HepG2 (cell line): Measurements from ENCODE around the gene ARPIN. TPM values are rescaled to one million over a fixed set of nuclear protein-coding genes. Genes with fewer than 3 reads are reported as not detected.

Experiments
- EED ChIP-seq: sonication (generic); formaldehyde crosslinking; IDR thresholded peaks from 2 replicates; pipeline ENCODE4 v1.5.0; 2020; ENCODE audit warnings: mild to moderate bottlenecking, missing genetic modification reagents
- FOSL2 ChIP-seq: sonication (generic); formaldehyde crosslinking; IDR thresholded peaks from 2 replicates; pipeline ENCODE4 v1.4.0; 2020; ENCODE audit warnings: missing genetic modification reagents
- GABPB1 ChIP-seq: IDR thresholded peaks from 2 replicates; pipeline ENCODE4 v1.6.1; 2016; ENCODE audit warnings: mild to moderate bottlenecking, missing genetic modification reagents, moderate library complexity, missing compliant biosample characterization
- KDM5B ChIP-seq: sonication (generic); formaldehyde crosslinking; IDR thresholded peaks from 2 replicates; pipeline ENCODE4 v1.4.0; 2020; ENCODE audit warnings: missing genetic modification reagents, mild to moderate bottlenecking, borderline replicate concordance
- KDM6A ChIP-seq: IDR thresholded peaks from 2 replicates; pipeline ENCODE4 v1.6.1; 2016; ENCODE audit warnings: low read depth
- PHF20 ChIP-seq: sonication (generic); formaldehyde crosslinking; IDR thresholded peaks from 2 replicates; pipeline ENCODE4 v1.5.0; 2020; ENCODE audit warnings: mild to moderate bottlenecking, missing genetic modification reagents
- RAD21 ChIP-seq: fragments of 450-650 bp; formaldehyde crosslinking; IDR thresholded peaks from 2 replicates; pipeline ENCODE4 v1.5.0; 2020; ENCODE audit warnings: mild to moderate bottlenecking
- SAP130 ChIP-seq: IDR thresholded peaks from 2 replicates; pipeline ENCODE4 v1.6.1; 2016; ENCODE audit warnings: low read depth
- ZBTB7B ChIP-seq: sonication (generic); formaldehyde crosslinking; IDR thresholded peaks from 2 replicates; pipeline ENCODE4 v1.4.0; 2020; ENCODE audit warnings: missing genetic modification reagents
- ZNF564 ChIP-seq: sonication (generic); formaldehyde crosslinking; IDR thresholded peaks from 2 replicates; pipeline ENCODE4 v1.8.1; 2023; ENCODE audit warnings: mild to moderate bottlenecking, missing genetic modification reagents
- ZNF747 ChIP-seq: sonication (generic); formaldehyde crosslinking; IDR thresholded peaks from 2 replicates; pipeline ENCODE4 v1.8.1; 2023; ENCODE audit warnings: missing genetic modification reagents, mild to moderate bottlenecking, borderline replicate concordance
- ZNF780A ChIP-seq: sonication (generic); formaldehyde crosslinking; IDR thresholded peaks from 2 replicates; pipeline ENCODE4 v1.8.0; 2022; ENCODE audit warnings: mild to moderate bottlenecking, missing genetic modification reagents, moderate library complexity
- ZNF883 ChIP-seq: sonication (generic); formaldehyde crosslinking; IDR thresholded peaks from 2 replicates; pipeline ENCODE4 v1.5.1; 2020; ENCODE audit warnings: mild to moderate bottlenecking, missing genetic modification reagents; ENCODE audit errors: not compliant biosample characterization
- ZZZ3 ChIP-seq: sonication (generic); formaldehyde crosslinking; IDR thresholded peaks from 2 replicates; pipeline ENCODE4 v1.4.0; 2020; ENCODE audit warnings: missing genetic modification reagents, mild to moderate bottlenecking, borderline replicate concordance
- polyA plus RNA-seq, 8 experiments: library from polyadenylated mRNA; depleted of rRNA in 3 of 8; stranded (reverse) in 7 of 8; unstranded in 1 of 8; fragments of >200 nt; fragmentation: Illumina TruSeq in 4 of 8; extraction: Trizol in 4 of 8; gene quantifications; 2 replicates each; pipeline versions ENCODE4 v1.2.1 to v1.2.3, GENCODE V29; 2011 to 2016; ENCODE audit warnings: low read depth in 4 of 8, missing spikeins in 1 of 8, mixed read lengths in 1 of 8; ENCODE audit not compliant: insufficient read depth in 1 of 8
- total RNA-seq, 5 experiments: library from RNA; depleted of rRNA; stranded (reverse); fragments of >200 nt; fragmentation: Illumina TruSeq; extraction: Trizol; gene quantifications; 2 replicates each; pipeline ENCODE4 v1.2.3, GENCODE V29; 2016; ENCODE audit warnings: low read depth in 1 of 5
- TF ChIP-seq, protein P1 (sequence below): sonication (generic); formaldehyde crosslinking; IDR thresholded peaks from 2 replicates; pipeline ENCODE4 v1.5.1; 2020; ENCODE audit warnings: mild to moderate bottlenecking, moderate library complexity, missing genetic modification reagents
- TF ChIP-seq, protein P2 (sequence below), 2 experiments: sonication (generic) in 1 of 2; formaldehyde crosslinking in 1 of 2; IDR thresholded peaks; 2 replicates each; pipeline versions ENCODE4 v1.4.0 to v1.6.1; 2016 to 2020; ENCODE audit warnings: borderline replicate concordance in 1 of 2, low read depth in 1 of 2, mild to moderate bottlenecking in 1 of 2, missing genetic modification reagents in 1 of 2
- TF ChIP-seq, protein P3 (sequence below): sonication (generic); formaldehyde crosslinking; IDR thresholded peaks from 2 replicates; pipeline ENCODE4 v1.9.0; 2021; ENCODE audit warnings: missing genetic modification reagents, borderline replicate concordance
- TF ChIP-seq, protein P4 (sequence below): IDR thresholded peaks from 2 replicates; pipeline ENCODE4 v1.6.1; 2018; ENCODE audit warnings: missing genetic modification reagents, mild to moderate bottlenecking, missing compliant biosample characterization
- TF ChIP-seq, protein P5 (sequence below): sonication (generic); formaldehyde crosslinking; IDR thresholded peaks from 2 replicates; pipeline ENCODE4 v1.5.1; 2020; ENCODE audit warnings: missing genetic modification reagents, mild to moderate bottlenecking, borderline replicate concordance

ARPIN gene
- total and polyA plus RNA-seq, 2 of the 13 experiments (the other 11 are each of a cell fraction or from before 2014, with no cell fraction given), result 2.8 to 5.0 TPM

DNA sequence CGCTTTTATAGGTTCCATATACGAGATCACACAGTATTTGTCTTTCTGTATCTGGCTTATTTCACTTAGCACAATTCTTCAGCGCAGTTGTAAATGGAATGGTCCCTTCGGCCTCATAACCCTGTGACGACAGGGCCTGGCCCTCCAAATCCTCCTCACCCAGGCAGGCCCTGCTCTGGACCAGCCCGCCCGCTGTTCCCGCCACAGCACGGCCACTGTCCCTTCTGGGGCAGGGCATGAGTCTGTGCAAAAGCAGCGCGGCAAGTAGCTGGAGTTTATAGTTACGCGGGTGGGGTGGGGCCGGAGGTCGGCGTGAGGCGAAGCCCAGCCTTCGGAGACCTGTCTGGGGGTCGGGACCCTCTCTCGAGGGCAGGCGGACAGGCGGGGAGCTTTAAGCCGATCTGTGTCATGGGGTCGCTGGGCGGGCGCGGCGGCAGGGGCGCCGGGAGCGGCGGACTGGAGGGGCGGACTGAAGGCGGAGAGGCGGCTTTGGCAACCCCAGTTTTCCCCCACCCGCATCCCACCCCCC, 543 bp downstream of the ARPIN start (continued):
- TF ChIP-seq ZZZ3 (CRISPR knock-in tag) (0 out of 2 replicates have a peak, but pooled peaks have one; percentile 43), FOSL2 (CRISPR knock-in tag) (peak; percentile 16; the same call in 1 of the 2 replicates), ZNF780A (CRISPR knock-in tag) (no peak), ZNF747 (CRISPR knock-in tag) (no peak), KDM5B (CRISPR knock-in tag) (0 out of 2 replicates have a peak, but pooled peaks have one; percentile 12), ZNF883 (CRISPR knock-in tag) (peak; percentile 63), PHF20 (peak; percentile 58), EED (0 out of 2 replicates have a peak, but pooled peaks have one; percentile 38), ZNF564 (CRISPR knock-in tag) (peak; percentile 63; the same call in 1 of the 2 replicates), KDM6A (no peak), ZBTB7B (CRISPR knock-in tag) (peak; percentile 41; the same call in 1 of the 2 replicates), SAP130 (CRISPR knock-in tag) (peak; percentile 50), RAD21 (no peak), GABPB1 (CRISPR knock-in tag) (no peak)
- TF ChIP-seq, protein P1, sequence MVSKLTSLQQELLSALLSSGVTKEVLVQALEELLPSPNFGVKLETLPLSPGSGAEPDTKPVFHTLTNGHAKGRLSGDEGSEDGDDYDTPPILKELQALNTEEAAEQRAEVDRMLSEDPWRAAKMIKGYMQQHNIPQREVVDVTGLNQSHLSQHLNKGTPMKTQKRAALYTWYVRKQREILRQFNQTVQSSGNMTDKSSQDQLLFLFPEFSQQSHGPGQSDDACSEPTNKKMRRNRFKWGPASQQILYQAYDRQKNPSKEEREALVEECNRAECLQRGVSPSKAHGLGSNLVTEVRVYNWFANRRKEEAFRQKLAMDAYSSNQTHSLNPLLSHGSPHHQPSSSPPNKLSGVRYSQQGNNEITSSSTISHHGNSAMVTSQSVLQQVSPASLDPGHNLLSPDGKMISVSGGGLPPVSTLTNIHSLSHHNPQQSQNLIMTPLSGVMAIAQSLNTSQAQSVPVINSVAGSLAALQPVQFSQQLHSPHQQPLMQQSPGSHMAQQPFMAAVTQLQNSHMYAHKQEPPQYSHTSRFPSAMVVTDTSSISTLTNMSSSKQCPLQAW (CRISPR knock-in tag), result peak; percentile 55; the same call in 1 of the 2 replicates
- TF ChIP-seq, protein P2, sequence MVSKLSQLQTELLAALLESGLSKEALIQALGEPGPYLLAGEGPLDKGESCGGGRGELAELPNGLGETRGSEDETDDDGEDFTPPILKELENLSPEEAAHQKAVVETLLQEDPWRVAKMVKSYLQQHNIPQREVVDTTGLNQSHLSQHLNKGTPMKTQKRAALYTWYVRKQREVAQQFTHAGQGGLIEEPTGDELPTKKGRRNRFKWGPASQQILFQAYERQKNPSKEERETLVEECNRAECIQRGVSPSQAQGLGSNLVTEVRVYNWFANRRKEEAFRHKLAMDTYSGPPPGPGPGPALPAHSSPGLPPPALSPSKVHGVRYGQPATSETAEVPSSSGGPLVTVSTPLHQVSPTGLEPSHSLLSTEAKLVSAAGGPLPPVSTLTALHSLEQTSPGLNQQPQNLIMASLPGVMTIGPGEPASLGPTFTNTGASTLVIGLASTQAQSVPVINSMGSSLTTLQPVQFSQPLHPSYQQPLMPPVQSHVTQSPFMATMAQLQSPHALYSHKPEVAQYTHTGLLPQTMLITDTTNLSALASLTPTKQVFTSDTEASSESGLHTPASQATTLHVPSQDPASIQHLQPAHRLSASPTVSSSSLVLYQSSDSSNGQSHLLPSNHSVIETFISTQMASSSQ (IDR thresholded peaks at IDR 0.05; ENCODE audit: low read depth), result no peak
- TF ChIP-seq, protein P2 (CRISPR knock-in tag; IDR thresholded peaks at IDR 0.05; ENCODE audit: borderline replicate concordance), result 0 out of 2 replicates have a peak, but pooled peaks have one; percentile 22
- TF ChIP-seq, protein P3, sequence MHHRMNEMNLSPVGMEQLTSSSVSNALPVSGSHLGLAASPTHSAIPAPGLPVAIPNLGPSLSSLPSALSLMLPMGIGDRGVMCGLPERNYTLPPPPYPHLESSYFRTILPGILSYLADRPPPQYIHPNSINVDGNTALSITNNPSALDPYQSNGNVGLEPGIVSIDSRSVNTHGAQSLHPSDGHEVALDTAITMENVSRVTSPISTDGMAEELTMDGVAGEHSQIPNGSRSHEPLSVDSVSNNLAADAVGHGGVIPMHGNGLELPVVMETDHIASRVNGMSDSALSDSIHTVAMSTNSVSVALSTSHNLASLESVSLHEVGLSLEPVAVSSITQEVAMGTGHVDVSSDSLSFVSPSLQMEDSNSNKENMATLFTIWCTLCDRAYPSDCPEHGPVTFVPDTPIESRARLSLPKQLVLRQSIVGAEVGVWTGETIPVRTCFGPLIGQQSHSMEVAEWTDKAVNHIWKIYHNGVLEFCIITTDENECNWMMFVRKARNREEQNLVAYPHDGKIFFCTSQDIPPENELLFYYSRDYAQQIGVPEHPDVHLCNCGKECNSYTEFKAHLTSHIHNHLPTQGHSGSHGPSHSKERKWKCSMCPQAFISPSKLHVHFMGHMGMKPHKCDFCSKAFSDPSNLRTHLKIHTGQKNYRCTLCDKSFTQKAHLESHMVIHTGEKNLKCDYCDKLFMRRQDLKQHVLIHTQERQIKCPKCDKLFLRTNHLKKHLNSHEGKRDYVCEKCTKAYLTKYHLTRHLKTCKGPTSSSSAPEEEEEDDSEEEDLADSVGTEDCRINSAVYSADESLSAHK (CRISPR knock-in tag), result no peak
- TF ChIP-seq, protein P4, sequence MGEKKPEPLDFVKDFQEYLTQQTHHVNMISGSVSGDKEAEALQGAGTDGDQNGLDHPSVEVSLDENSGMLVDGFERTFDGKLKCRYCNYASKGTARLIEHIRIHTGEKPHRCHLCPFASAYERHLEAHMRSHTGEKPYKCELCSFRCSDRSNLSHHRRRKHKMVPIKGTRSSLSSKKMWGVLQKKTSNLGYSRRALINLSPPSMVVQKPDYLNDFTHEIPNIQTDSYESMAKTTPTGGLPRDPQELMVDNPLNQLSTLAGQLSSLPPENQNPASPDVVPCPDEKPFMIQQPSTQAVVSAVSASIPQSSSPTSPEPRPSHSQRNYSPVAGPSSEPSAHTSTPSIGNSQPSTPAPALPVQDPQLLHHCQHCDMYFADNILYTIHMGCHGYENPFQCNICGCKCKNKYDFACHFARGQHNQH (CRISPR knock-in tag), result 0 out of 2 replicates have a peak, but pooled peaks have one; percentile 37
- TF ChIP-seq, protein P5, sequence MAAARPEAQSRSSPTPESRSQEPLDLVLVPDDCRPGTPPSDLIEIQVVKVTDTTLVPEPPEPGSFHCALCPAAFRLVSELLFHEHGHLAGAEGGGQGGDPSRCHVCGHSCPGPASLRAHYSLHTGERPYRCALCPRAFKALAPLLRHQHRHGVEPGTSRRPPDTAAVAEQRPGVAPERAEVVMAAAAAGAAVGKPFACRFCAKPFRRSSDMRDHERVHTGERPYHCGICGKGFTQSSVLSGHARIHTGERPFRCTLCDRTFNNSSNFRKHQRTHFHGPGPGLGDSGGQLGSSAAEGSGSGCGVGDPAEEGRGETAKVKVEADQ (CRISPR knock-in tag), result peak; percentile 38; the same call in 1 of the 2 replicates
